ENCODE data around the gene KDM1B.

Gene KDM1B

GRCh38 chr6:18118330-18118729, 36.9 kb upstream of the KDM1B start:
- TF ChIP-seq CTCF (IDR thresholded peaks at IDR 0.05; ENCODE audit: low read depth, low read length), result no peak
- Histone ChIP-seq H3K9me3 (ENCODE audit: severe bottlenecking) (peaks cover 7% of the 10 kb centered on the region), H3K36me3 (no peaks in the 10 kb centered on the region), H3K27me3 (ENCODE audit: insufficient read depth, low read depth, severe bottlenecking) (no peaks in the 10 kb centered on the region), H3K4me3 (ENCODE audit: low read depth, low read length) (no peak overlapping the region), H3K27ac (peak overlapping the region; percentile 8; the same call in 1 of the 2 replicates)
- DNase-seq, result peak; percentile 28

GRCh38 chr6:18119236-18119635, 36.0 kb upstream of the KDM1B start:
- Histone ChIP-seq H3K27ac (no peak overlapping the region), H3K27me3 (ENCODE audit: insufficient read depth, low read depth, severe bottlenecking) (no peaks in the 10 kb centered on the region), H3K4me3 (ENCODE audit: low read depth, low read length) (no peak overlapping the region), H3K9me3 (ENCODE audit: severe bottlenecking) (peaks cover 7% of the 10 kb centered on the region), H3K36me3 (no peaks in the 10 kb centered on the region)
- no peak for TF ChIP-seq CTCF (IDR thresholded peaks at IDR 0.05; ENCODE audit: low read depth, low read length)
- no peak for DNase-seq

GRCh38 chr6:18121580-18122127, 33.6 kb upstream of the KDM1B start:
- peak; percentile 66 for TF ChIP-seq CTCF (IDR thresholded peaks at IDR 0.05; ENCODE audit: low read depth, low read length)
- Histone ChIP-seq H3K4me3 (ENCODE audit: low read depth, low read length) (no peak overlapping the region), H3K27ac (no peak overlapping the region), H3K36me3 (no peaks in the 10 kb centered on the region), H3K27me3 (ENCODE audit: insufficient read depth, low read depth, severe bottlenecking) (no peaks in the 10 kb centered on the region), H3K9me3 (ENCODE audit: severe bottlenecking) (peaks cover 7% of the 10 kb centered on the region)
- peak; percentile 41 for DNase-seq

- Histone ChIP-seq H3K36me3 (no peaks in the 10 kb centered on the region), H3K9me3 (ENCODE audit: severe bottlenecking) (peaks cover 7% of the 10 kb centered on the region), H3K27ac (no peak within 1 kb of the TSS), H3K4me3 (ENCODE audit: low read depth, low read length) (peak within 1 kb of the TSS; percentile 0; the same call in 1 of the 2 replicates), H3K27me3 (ENCODE audit: insufficient read depth, low read depth, severe bottlenecking) (no peaks in the 10 kb centered on the region)
- TF ChIP-seq CTCF (IDR thresholded peaks at IDR 0.05; ENCODE audit: low read depth, low read length), result peak; percentile 90
- DNase-seq, result peak; percentile 58
Measured at GRCh38 chr6:18122128-18123093, 32.8 kb upstream of the KDM1B start, which contains the start of gene NHLRC1. Gene NHLRC1, minus strand, starts transcription at chr6:18122677. Its CDS starts 71 bp downstream, at chr6:18122606.

- Histone ChIP-seq H3K27me3 (ENCODE audit: insufficient read depth, low read depth, severe bottlenecking) (no peaks in the 10 kb centered on the region), H3K36me3 (peaks cover 10% of the 10 kb centered on the region), H3K9me3 (ENCODE audit: severe bottlenecking) (peaks cover 7% of the 10 kb centered on the region), H3K4me3 (ENCODE audit: low read depth, low read length) (no peak overlapping the region), H3K27ac (no peak overlapping the region)
- DNase-seq, result no peak
- no peak for TF ChIP-seq CTCF (IDR thresholded peaks at IDR 0.05; ENCODE audit: low read depth, low read length)
Measured at GRCh38 chr6:18126121-18126520, 29.1 kb upstream of the KDM1B start.
